K562 (cell line): ENCODE results near the gene PRAME. TPM values are rescaled to one million over a fixed set of nuclear protein-coding genes. Genes with fewer than 3 reads are reported as not detected.
"Not testable (repeated sequence)": the region's sequence is repeated elsewhere in the genome, so short reads cannot be mapped to it uniquely, and the experiment has no call there.

Source experiments
- ATAC-seq: fragments of 200-7000 bp; cut with Tn5 transposase; 3 replicates; pipeline ENCODE4 v1.9.1; 2020; ENCODE audit warnings: moderate library complexity
- BruUV-seq: library from RNA; stranded (reverse); fragments of 400-500 nt; replicated peaks from 2 replicates; lab custom pipeline; 2021; lab: Mats Ljungman, UMichigan
- CTCF ChIA-PET: fragments of 300-600 bp; formaldehyde crosslinking; extraction: SDS; loops from one replicate; lab custom pipeline; 2021; ENCODE audit warnings: low intra/inter-chr PET ratio; lab: Yijun Ruan, JAX
- POLR2A ChIA-PET: fragments of 300-600, 350-650 bp; sonication (Branson Sonifier 250); formaldehyde crosslinking; extraction: SDS; loops from one replicate; lab custom pipeline; 2021; ENCODE audit warnings: antibody characterized with exemption, inconsistent platforms; lab: Yijun Ruan, JAX
- DNase-seq, 4 experiments: peaks; one replicate each; pipeline versions ENCODE4 v3.0.0 to v3.0.0-alpha.2; 2011 to 2018; ENCODE audit warnings: low spot score in 3 of 4, mixed read lengths in 3 of 4; ENCODE audit errors: extremely low read depth in 1 of 4
- FAIRE-seq: peaks from 2 replicates; lab custom pipeline; 2011; peaks lifted over from hg19 to GRCh38; lab: Jason Lieb, UNC
- H2AFZ ChIP-seq: 2 replicates; pipeline ENCODE4 v1.6.0; 2011; ENCODE audit warnings: low read depth, low read length, control low read depth, inconsistent platforms
- H3K27ac ChIP-seq: fragments of 200-600 bp; 3 replicates; pipeline ENCODE4 v1.8.0; 2011; ENCODE audit warnings: low read depth, mild to moderate bottlenecking, control low read depth, inconsistent platforms, low read length, moderate library complexity, mixed read lengths; ENCODE audit errors: extremely low read depth
- H3K27me3 ChIP-seq, 2 experiments: fragments of 300-600 bp in 1 of 2; 2 replicates in 1 of 2; 3 replicates in 1 of 2; pipeline versions ENCODE4 v1.6.0 to v1.8.0; 2011; ENCODE audit warnings: inconsistent platforms in 2 of 2, low read length in 2 of 2, mild to moderate bottlenecking in 1 of 2, mixed read lengths in 1 of 2, moderate library complexity in 1 of 2; ENCODE audit not compliant: control insufficient read depth in 2 of 2, insufficient read depth in 2 of 2
- H3K36me3 ChIP-seq: fragments of 300-600 bp; 3 replicates; pipeline ENCODE4 v1.8.0; 2011; ENCODE audit warnings: mild to moderate bottlenecking, low read length, inconsistent platforms; ENCODE audit not compliant: control insufficient read depth, insufficient read depth
- H3K4me1 ChIP-seq, 2 experiments: fragments of 200-600 bp in 1 of 2; replicated peaks in 1 of 2; 2 replicates in 1 of 2; 3 replicates in 1 of 2; pipeline versions ENCODE4 v1.5.1 to v1.8.0; 2011; ENCODE audit warnings: inconsistent platforms in 2 of 2, low read length in 2 of 2, mild to moderate bottlenecking in 1 of 2, mixed read lengths in 1 of 2, moderate library complexity in 1 of 2; ENCODE audit not compliant: control insufficient read depth in 2 of 2, insufficient read depth in 2 of 2
- H3K4me2 ChIP-seq: 2 replicates; pipeline ENCODE4 v1.6.1; 2011; ENCODE audit warnings: low read length, control low read depth, inconsistent platforms, mixed read lengths; ENCODE audit not compliant: insufficient read depth
- H3K4me3 ChIP-seq: fragments of 200-600 bp; sonication (generic), shearing (Covaris generic); 2 replicates; pipeline ENCODE4 v1.5.1; 2016; ENCODE audit warnings: control low read depth, inconsistent platforms
- H3K79me2 ChIP-seq: fragments of 200-600 bp; 3 replicates; pipeline ENCODE4 v1.8.0; 2011; ENCODE audit warnings: low read length, inconsistent platforms; ENCODE audit not compliant: control insufficient read depth, insufficient read depth
- H3K9ac ChIP-seq, 2 experiments: 2 replicates each; pipeline versions ENCODE4 v1.6.0 to v1.6.1; 2011; ENCODE audit warnings: low read depth in 2 of 2, low read length in 2 of 2, control low read depth in 1 of 2, inconsistent platforms in 1 of 2, mild to moderate bottlenecking in 1 of 2, mixed read lengths in 1 of 2; ENCODE audit not compliant: insufficient read depth in 1 of 2
- H3K9me1 ChIP-seq: one replicate; pipeline ENCODE4 v1.6.0; 2011; ENCODE audit warnings: inconsistent platforms, mild to moderate bottlenecking, low read length, moderate library complexity; ENCODE audit not compliant: control insufficient read depth, insufficient read depth
- H3K9me3 ChIP-seq: replicated peaks from 2 replicates; pipeline ENCODE4 v1.5.1; 2011; ENCODE audit warnings: low read depth, low read length, inconsistent platforms; ENCODE audit not compliant: control insufficient read depth, insufficient read depth
- H4K20me1 ChIP-seq: replicated peaks from 2 replicates; pipeline ENCODE4 v1.6.1; 2011; ENCODE audit warnings: low read length, inconsistent platforms, mixed read lengths; ENCODE audit not compliant: control insufficient read depth, insufficient read depth
- E2F1 ChIP-seq: sonication (generic); formaldehyde crosslinking; IDR thresholded peaks from 2 replicates; pipeline ENCODE4 v1.8.1; 2023; ENCODE audit warnings: mild to moderate bottlenecking, missing genetic modification reagents, moderate library complexity
- STAT6 ChIP-seq: sonication (generic); formaldehyde crosslinking; IDR thresholded peaks from 2 replicates; pipeline ENCODE4 v1.8.1; 2023; ENCODE audit warnings: mild to moderate bottlenecking, missing genetic modification reagents
- TEAD4 ChIP-seq, 2 experiments: sonication (generic) in 1 of 2; formaldehyde crosslinking in 1 of 2; IDR thresholded peaks; 2 replicates each; pipeline versions ENCODE4 v1.6.1 to v1.8.0; 2012 to 2022; ENCODE audit warnings: borderline replicate concordance in 1 of 2, inconsistent platforms in 1 of 2, low read length in 1 of 2, mild to moderate bottlenecking in 1 of 2, missing genetic modification reagents in 1 of 2
- ZFP91 ChIP-seq: sonication (generic); formaldehyde crosslinking; IDR thresholded peaks from 2 replicates; pipeline ENCODE4 v1.8.0; 2022; ENCODE audit warnings: mild to moderate bottlenecking, missing genetic modification reagents
- ZNF609 ChIP-seq: sonication (generic); formaldehyde crosslinking; IDR thresholded peaks from 2 replicates; pipeline ENCODE4 v1.8.1; 2023; ENCODE audit warnings: missing genetic modification reagents, mild to moderate bottlenecking, borderline replicate concordance
- WGBS: fragments of 100-300 bp; shearing (Covaris generic); methylation state at CpG from one replicate; pipeline ENCODE4 v1.1.6; 2016; ENCODE audit warnings: low coverage, mixed read lengths; ENCODE audit not compliant: insufficient coverage; ENCODE audit errors: missing lambda C conversion rate; 5-methylcytosine and 5-hydroxymethylcytosine counted together
- in situ Hi-C: fragments of 300-500 bp; cut with MboI; formaldehyde crosslinking; loops from 4 replicates; pipeline ENCODE4 v1.15.0; 2018; ENCODE audit warnings: inconsistent platforms, mixed read lengths
- intact Hi-C: fragments of 100-400 bp; cut with micrococcal nuclease; formaldehyde crosslinking; loops from 2 replicates; pipeline ENCODE4 v1.14.2; 2022
- polyA plus RNA-seq, 8 experiments: library from polyadenylated mRNA; depleted of rRNA in 4 of 8; stranded (reverse) in 5 of 8; unstranded in 3 of 8; fragments of >200 nt; fragmentation: Nextera tagmentation in 2 of 8; fragmentation: Illumina TruSeq in 1 of 8; extraction: Ambion mirVana in 2 of 8; extraction: Trizol in 1 of 8; gene quantifications; 2 replicates each; pipeline versions ENCODE4 v1.2.1 to v1.2.3, GENCODE V29; 2011 to 2014; ENCODE audit warnings: inconsistent platforms in 1 of 8, missing spikeins in 1 of 8
- total RNA-seq, 7 experiments: library from RNA; depleted of rRNA in 6 of 7; stranded (reverse); fragments of >200 nt in 6 of 7; fragmentation: Illumina TruSeq in 2 of 7; extraction: Trizol in 2 of 7; gene quantifications; 2 replicates each; pipeline versions ENCODE4 v1.2.1 to v1.2.3, GENCODE V29; 2011 to 2021; ENCODE audit warnings: low replicate concordance in 1 of 7
- TF ChIP-seq, protein P1 (sequence below), 2 experiments: fragments of 450-650 bp in 1 of 2; sonication (generic) in 1 of 2; formaldehyde crosslinking; conservative IDR thresholded peaks; 2 replicates each; pipeline versions ENCODE4 v1.4.0 to v1.8.1; 2020 to 2022; ENCODE audit warnings: mild to moderate bottlenecking in 1 of 2, missing genetic modification reagents in 1 of 2

PRAME gene
- total and polyA plus RNA-seq, 9 of the 15 experiments (the other 6 are each of a cell fraction or from before 2014, with no cell fraction given): 662 to 2,141 (median 1,142) TPM

DNA sequence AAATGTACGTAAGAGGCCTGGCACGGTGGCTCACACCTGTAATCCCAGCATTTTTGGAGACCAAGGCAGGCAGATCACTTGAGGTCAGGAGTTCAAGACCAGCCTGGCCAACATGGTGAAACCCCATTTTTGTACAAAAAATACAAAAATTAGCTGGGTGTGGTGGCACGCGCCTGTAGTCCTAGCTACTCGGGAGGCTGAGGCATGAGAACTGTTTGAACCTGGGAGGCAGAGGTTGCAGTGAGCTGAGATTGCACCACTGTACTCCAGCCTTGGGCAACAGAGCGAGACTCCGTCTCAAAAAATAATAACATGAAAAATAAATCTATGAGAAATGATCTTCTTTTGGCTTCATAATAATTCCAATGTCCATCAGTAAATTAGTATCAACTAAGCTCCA, 48.2 kb downstream of the PRAME start:
- WGBS: 91% methylated on average over 7 of the region's 7 CpGs
- FAIRE-seq; intact Hi-C loops; H3K27me3 ChIP-seq; H3K4me2 ChIP-seq; H4K20me1 ChIP-seq; ATAC-seq; H3K4me3 ChIP-seq; H3K27ac ChIP-seq; in situ Hi-C loops; BruUV-seq; H2AFZ ChIP-seq; DNase-seq; H3K9ac ChIP-seq; H3K9me1 ChIP-seq; CTCF ChIA-PET; TF ChIP-seq TEAD4 (IDR thresholded peaks at IDR 0.05; ENCODE audit: low read length): not testable (repeated sequence)
- peaks cover 23% of the 10 kb centered on the region for H3K9me3 ChIP-seq
- POLR2A ChIA-PET: interaction anchor here (1.3 to 14.7 kb wide), 5 partner anchors 4 to 43 kb away, joined by 4 to 289 read pairs (median 14); partner anchors contain the start of genes ZNF280A and ZNF280B
- TF ChIP-seq STAT6 (CRISPR knock-in tag): 0 out of 2 replicates have a peak, but pooled peaks have one; percentile 71
- TF ChIP-seq TEAD4 (CRISPR knock-in tag; IDR thresholded peaks at IDR 0.05; ENCODE audit: borderline replicate concordance): 0 out of 2 replicates have a peak, but pooled peaks have one; percentile 45
- TF ChIP-seq ZFP91 (CRISPR knock-in tag): 0 out of 2 replicates have a peak, but pooled peaks have one; percentile 14
- TF ChIP-seq E2F1 (CRISPR knock-in tag): peak; percentile 30; the same call in 1 of the 2 replicates
- TF ChIP-seq, protein P1, sequence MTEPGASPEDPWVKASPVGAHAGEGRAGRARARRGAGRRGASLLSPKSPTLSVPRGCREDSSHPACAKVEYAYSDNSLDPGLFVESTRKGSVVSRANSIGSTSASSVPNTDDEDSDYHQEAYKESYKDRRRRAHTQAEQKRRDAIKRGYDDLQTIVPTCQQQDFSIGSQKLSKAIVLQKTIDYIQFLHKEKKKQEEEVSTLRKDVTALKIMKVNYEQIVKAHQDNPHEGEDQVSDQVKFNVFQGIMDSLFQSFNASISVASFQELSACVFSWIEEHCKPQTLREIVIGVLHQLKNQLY (CRISPR knock-in tag; conservative IDR thresholded peaks at IDR 0.05): 0 out of 4 replicates have a peak, but pooled peaks of 1 of the 2 experiments have one; percentile 19
- 0 out of 2 replicates have a peak, but pooled peaks have one; percentile 51 for TF ChIP-seq ZNF609 (CRISPR knock-in tag)
- H3K79me2 ChIP-seq: peaks cover 27% of the 10 kb centered on the region
- peaks cover 42% of the 10 kb centered on the region for H3K36me3 ChIP-seq
- peaks cover 12 to 13% of the 10 kb centered on the region in 2 experiments; a peak in 4 of 5 replicates for H3K4me1 ChIP-seq
